ENCODE data around the gene ARMC7. TPM values are rescaled to one million over a fixed set of nuclear protein-coding genes. Genes with fewer than 3 reads are reported as not detected.

ARMC7 gene
- total and polyA plus RNA-seq, 2 of the 4 experiments (the other 2 are of a cell fraction): 1.8 to 6.9 TPM

- ATAC-seq (ENCODE audit: low read depth) (no peak), DNase-seq (no peak)
- H2BK5ac ChIP-seq (ENCODE audit: low read depth, low read length, poor library complexity, severe bottlenecking): no peak overlapping the region
- no peak overlapping the region for H2BK120ac ChIP-seq (ENCODE audit: low read depth, low read length)
- no peak overlapping the region for H2BK15ac ChIP-seq (ENCODE audit: low read depth, low read length)
- peaks cover 6 to 22% of the 10 kb centered on the region in 2 experiments; a peak in 3 of 4 replicates for H3K79me1 ChIP-seq (ENCODE audit: low read depth in 1 of 2, low read length in 2 of 2)
- ChIA-PET POLR2A (ENCODE audit: unreplicated experiment) (no interaction called here), CTCF (no interaction called here)
- no TSS peak for BruUV-seq (replicated peaks)
- 100% methylated on average over 1 of the region's 5 CpGs; no CpG with 5 or more reads in 1 of the 2 experiments for WGBS, 2 experiments (ENCODE audit: extremely low coverage in 2 of 2, insufficient read length in 1 of 2)
- no peak overlapping the region for H3K27ac ChIP-seq (ENCODE audit: insufficient read depth, low read length)
- H3K27me3 ChIP-seq (ENCODE audit: control insufficient read depth, insufficient read depth, low read length): no peaks in the 10 kb centered on the region
- in situ Hi-C loops (cut with MboI; ENCODE audit: low sequenced_read_pairs) (no loop called here), dilution Hi-C loops (cut with HindIII; ENCODE audit: low sequenced_read_pairs, unreplicated experiment) (no loop called here), intact Hi-C loops (cut with micrococcal nuclease) (no loop called here)
- no peak overlapping the region for H3K4me3 ChIP-seq (ENCODE audit: insufficient read depth, low read depth, low read length)
- no peak for TF ChIP-seq CTCF (conservative IDR thresholded peaks at IDR 0.05; ENCODE audit: low read depth, low read length)
- TF ChIP-seq USF2 (IDR thresholded peaks at IDR 0.05; ENCODE audit: low read depth, low read length): no peak
- no peak for TF ChIP-seq SMC3 (IDR thresholded peaks at IDR 0.05; ENCODE audit: low read depth, low read length)
- TF ChIP-seq CHD1 (IDR thresholded peaks at IDR 0.05; ENCODE audit: low read depth, low read length): no peak
- no peak for TF ChIP-seq BHLHE40 (IDR thresholded peaks at IDR 0.05; ENCODE audit: low read depth, low read length)
- TF ChIP-seq NFE2L2 (IDR thresholded peaks at IDR 0.05; ENCODE audit: low read depth, low read length): no peak
- TF ChIP-seq FOS (IDR thresholded peaks at IDR 0.05; ENCODE audit: low read depth, low read length): no peak
- TF ChIP-seq RAD21 (IDR thresholded peaks at IDR 0.05; ENCODE audit: low read length): no peak
- TF ChIP-seq MXI1 (IDR thresholded peaks at IDR 0.05; ENCODE audit: borderline replicate concordance, low read depth, low read length): no peak
- no peak for TF ChIP-seq CEBPB (IDR thresholded peaks at IDR 0.05; ENCODE audit: low read depth, low read length)
- no peak overlapping the region for H4K5ac ChIP-seq (ENCODE audit: low read depth, low read length)
- peaks cover 3% of the 10 kb centered on the region; the same call in 1 of the 2 replicates for H3K9me1 ChIP-seq (ENCODE audit: insufficient read depth, low read length)
- no peak overlapping the region for H2AK5ac ChIP-seq (ENCODE audit: low read depth, low read length)
- 0 out of 2 replicates have a peak overlapping the region, but pooled peaks have one; percentile 69 for H3K23ac ChIP-seq (ENCODE audit: low read depth, low read length)
- H3K9me3 ChIP-seq (ENCODE audit: control insufficient read depth, insufficient read depth, low read length): no peaks in the 10 kb centered on the region
- no peak overlapping the region for H3K4ac ChIP-seq (ENCODE audit: low read depth, low read length)
- no peak overlapping the region for H3K14ac ChIP-seq (replicated peaks; ENCODE audit: low read depth, low read length)
- no peak overlapping the region for H4K8ac ChIP-seq (ENCODE audit: low read depth in 2 of 2, low read length in 2 of 2)
- no peak overlapping the region for H4K91ac ChIP-seq (ENCODE audit: insufficient read depth, low read depth, low read length)
- H2AFZ ChIP-seq (replicated peaks; ENCODE audit: low read length, poor library complexity): no peak overlapping the region
- H2BK20ac ChIP-seq (ENCODE audit: low read depth, low read length): no peak overlapping the region
- peaks cover 17% of the 10 kb centered on the region for H3K36me3 ChIP-seq (ENCODE audit: control insufficient read depth, insufficient read depth, low read length)
- no peak overlapping the region for H3K18ac ChIP-seq (ENCODE audit: low read depth, low read length)
- peaks cover 3% of the 10 kb centered on the region for H3K4me1 ChIP-seq (ENCODE audit: control insufficient read depth, insufficient read depth, low read length)
- H4K20me1 ChIP-seq (ENCODE audit: insufficient read depth, low read length): no peaks in the 10 kb centered on the region
- no peak overlapping the region for H3K4me2 ChIP-seq (ENCODE audit: low read depth, low read length)
- no peak overlapping the region for H3K56ac ChIP-seq (ENCODE audit: extremely low read depth, insufficient read depth, low read length)
- no peak overlapping the region for H2AK9ac ChIP-seq (replicated peaks; ENCODE audit: low read depth, low read length, poor library complexity)
- H3K9ac ChIP-seq (ENCODE audit: low read depth, low read length): no peak overlapping the region
Measured at GRCh38 chr17:75160211-75160610, 50.4 kb downstream of the ARMC7 start.
